Suprapubic skin (tissue), 3 donors: ENCODE data around the gene VASP.

ENCODE experiments used
- CTCF ChIP-seq, 2 donors: fragments of 200-600 bp in 1 of 2; fragments of 450-650 bp in 1 of 2; sonication (generic) in 1 of 2; IDR thresholded peaks; one replicate each; pipeline ENCODE4 v1.5.1; 2016 to 2019; ENCODE audit warnings: antibody characterized with exemption in 2 of 2, mild to moderate bottlenecking in 1 of 2, moderate library complexity in 1 of 2
- POLR2A ChIP-seq, 2 donors: fragments of 450-650 bp; IDR thresholded peaks; one replicate each; pipeline ENCODE4 v1.6.1; 2017; ENCODE audit warnings: antibody characterized with exemption in 2 of 2, mild to moderate bottlenecking in 2 of 2, moderate library complexity in 2 of 2

DNA sequence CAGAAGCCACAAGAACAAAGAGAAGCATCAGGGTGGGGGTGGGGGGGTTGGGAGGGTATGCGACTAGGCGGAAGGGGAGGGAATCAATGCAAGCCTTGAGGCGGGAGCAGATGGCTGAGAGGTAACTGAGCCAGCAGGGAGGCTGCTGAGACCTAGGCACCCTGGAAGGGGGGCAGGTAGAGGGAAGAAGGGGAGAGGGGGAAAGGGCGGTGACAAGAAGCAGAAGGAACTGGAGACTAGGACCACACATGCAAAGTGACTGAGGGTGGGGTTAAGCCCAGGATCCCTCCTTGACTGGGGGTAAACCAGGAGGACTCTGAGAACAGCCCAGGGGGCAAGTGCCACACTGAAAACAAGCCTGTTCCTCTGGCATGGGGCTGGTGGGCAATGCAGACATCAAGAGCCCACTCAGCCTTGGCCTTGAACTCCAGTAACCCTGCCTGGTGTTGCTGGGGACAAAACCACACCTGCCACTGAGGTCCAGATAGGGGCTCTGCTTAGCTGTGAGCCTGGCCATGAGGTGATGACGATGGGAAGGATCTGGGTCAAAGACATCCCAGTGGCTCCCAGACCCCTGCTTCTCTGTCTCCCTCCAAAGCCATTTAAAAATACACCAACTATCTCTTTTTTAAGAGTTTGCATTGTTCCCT is 57.0 kb downstream of the VASP start:
- TF ChIP-seq CTCF (IDR thresholded peaks at IDR 0.05) (no peak), POLR2A (IDR thresholded peaks at IDR 0.05) (no peak)
